HG03039 (cell line): ENCODE data around the gene MYO3B.

Experiments used
- ATAC-seq: cut with Tn5 transposase; IDR thresholded peaks from one replicate; pipeline ENCODE4 v1.9.1; 2021; ENCODE audit warnings: mild to moderate bottlenecking, moderate library complexity; ENCODE audit not compliant: unreplicated experiment

The MYO3B gene, protein sequence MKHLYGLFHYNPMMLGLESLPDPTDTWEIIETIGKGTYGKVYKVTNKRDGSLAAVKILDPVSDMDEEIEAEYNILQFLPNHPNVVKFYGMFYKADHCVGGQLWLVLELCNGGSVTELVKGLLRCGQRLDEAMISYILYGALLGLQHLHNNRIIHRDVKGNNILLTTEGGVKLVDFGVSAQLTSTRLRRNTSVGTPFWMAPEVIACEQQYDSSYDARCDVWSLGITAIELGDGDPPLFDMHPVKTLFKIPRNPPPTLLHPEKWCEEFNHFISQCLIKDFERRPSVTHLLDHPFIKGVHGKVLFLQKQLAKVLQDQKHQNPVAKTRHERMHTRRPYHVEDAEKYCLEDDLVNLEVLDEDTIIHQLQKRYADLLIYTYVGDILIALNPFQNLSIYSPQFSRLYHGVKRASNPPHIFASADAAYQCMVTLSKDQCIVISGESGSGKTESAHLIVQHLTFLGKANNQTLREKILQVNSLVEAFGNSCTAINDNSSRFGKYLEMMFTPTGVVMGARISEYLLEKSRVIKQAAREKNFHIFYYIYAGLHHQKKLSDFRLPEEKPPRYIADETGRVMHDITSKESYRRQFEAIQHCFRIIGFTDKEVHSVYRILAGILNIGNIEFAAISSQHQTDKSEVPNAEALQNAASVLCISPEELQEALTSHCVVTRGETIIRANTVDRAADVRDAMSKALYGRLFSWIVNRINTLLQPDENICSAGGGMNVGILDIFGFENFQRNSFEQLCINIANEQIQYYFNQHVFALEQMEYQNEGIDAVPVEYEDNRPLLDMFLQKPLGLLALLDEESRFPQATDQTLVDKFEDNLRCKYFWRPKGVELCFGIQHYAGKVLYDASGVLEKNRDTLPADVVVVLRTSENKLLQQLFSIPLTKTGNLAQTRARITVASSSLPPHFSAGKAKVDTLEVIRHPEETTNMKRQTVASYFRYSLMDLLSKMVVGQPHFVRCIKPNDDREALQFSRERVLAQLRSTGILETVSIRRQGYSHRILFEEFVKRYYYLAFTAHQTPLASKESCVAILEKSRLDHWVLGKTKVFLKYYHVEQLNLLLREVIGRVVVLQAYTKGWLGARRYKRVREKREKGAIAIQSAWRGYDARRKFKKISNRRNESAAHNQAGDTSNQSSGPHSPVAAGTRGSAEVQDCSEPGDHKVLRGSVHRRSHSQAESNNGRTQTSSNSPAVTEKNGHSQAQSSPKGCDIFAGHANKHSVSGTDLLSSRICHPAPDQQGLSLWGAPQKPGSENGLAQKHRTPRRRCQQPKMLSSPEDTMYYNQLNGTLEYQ (N-terminal part only)

DNA sequence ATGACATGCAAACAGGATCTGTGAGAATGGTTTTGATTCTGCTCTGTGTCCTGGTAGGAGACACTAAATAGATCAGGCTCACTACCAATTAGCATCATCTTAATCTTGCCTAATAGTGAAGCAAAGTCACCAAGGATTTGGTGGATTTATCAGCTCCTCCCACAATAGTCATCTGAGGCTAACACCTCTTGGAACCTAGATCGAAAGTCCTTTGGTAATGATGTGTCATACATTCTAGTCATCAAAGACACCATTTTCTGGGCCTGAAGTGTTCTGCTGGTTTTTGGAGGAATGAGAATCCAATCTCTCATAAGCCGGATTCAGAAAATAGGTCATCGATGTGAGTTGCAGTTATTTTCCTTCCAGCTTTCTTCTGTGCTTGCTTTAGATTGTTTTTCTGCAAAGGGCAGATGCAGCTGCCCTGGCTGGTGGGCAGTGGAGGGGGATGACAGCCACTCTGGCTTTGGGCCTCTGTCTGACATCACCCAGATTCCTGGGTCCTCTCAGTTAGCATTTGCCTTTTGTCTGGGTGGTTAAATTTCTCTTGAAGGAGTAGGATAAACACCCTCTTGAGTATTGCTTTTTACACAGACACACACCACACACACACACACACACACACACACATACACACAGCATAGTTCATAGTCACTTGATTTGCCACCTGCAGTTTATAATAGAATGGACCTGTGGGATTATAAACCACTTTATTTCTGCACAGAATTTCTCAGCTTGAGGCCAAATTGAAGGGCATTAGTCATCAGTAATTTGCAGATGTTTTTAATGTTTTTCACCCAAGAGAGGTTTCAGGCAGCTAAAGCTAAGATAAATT is at the start of gene MYO3B:
Gene MYO3B (plus strand): TSS at position 198 of the 832 bp plus-strand sequence. CDS start 141 bp downstream, at position 339.
- ATAC-seq = no peak

DNA sequence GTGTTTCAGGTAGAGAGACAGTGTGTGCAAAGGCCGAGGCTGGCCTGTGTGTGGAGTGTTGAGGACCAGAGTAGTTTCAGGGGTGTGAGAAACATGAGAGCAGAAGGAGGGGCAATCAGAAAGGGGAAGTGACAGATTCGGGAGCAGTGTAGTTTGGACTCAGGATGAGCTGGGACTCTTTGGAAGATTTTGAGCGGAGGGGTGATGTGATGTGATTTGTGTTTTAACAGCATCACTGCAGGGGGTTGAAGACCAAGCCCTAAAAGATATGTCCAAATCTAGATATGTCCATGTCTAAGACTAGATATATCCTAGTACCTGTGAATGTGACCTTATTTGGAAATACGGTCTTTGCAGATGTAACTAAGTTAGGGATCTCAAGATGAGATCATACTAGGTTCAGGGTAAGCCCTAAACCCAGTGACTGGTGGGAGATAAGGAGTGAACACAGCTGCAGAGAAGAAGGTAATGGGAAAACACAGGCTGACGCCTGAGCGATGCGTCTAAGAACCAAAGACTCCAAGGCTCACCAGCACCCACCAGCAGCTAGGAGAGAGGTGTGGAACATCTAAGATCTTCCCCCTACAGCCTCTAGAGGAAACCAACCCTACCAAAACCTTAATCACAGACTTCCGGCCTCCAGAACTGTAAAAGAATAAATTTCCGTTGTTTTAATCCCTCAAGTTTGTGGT is 38.5 kb upstream of the MYO3B start:
- no peak for ATAC-seq

DNA sequence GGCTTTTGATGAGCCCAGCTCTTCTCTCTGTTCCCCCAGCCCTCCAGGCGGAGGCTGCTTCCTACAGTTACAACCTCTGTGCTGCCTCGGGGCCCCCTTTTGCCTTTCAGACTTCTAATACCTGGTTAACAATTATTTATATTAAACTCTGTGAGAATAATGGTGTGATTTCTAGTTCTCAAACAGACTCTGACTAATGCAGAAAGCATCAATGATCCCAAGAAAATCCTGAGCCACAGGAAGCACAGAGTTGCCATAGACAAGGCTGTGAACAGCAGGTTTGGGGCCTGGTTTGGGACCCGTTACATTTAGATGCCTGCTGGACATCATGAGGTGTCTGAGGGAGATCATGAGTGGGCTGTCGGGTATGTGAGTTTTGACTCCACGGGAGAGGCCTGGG is 37.4 kb upstream of the MYO3B start:
- no peak for ATAC-seq

DNA sequence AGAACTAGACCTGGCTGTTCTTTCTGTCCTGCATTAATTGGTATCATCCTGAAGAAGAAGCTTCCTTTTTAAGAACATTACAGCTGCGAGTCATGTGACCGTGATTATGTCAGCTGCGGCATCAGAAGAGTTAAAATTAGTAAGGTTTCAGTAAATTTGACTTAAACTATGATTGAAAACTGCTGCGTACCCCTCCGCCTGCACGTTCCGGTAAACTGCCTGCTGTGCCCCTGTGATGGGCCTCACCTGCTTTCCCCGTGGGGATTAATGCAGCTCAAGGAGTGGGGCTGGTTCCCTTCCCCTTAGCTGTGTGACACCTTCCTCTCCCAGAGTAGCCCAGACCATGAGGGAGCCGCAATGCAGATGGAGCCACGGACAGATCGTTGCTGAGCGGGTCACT is 36.1 kb upstream of the MYO3B start:
- no peak for ATAC-seq

DNA sequence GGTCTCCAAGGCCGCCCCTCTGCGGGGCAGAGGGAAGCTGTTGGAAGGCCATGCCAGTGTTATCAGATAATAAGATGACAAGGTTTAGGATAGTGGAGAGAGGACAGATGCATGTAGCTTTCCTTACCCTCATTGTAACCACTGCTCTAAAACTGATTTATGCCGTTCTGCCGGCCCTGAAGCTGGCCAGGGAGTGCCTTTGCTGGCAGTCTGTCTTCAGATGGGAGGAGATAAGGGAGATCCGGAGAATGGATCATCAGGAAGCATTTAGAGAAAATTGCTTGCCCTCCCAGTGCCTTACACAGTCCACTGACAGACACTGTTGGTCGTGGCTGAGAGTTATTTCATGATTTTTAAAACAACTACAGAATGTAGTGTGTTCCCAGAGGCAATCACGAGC is 35.4 kb upstream of the MYO3B start:
- ATAC-seq = no peak

DNA sequence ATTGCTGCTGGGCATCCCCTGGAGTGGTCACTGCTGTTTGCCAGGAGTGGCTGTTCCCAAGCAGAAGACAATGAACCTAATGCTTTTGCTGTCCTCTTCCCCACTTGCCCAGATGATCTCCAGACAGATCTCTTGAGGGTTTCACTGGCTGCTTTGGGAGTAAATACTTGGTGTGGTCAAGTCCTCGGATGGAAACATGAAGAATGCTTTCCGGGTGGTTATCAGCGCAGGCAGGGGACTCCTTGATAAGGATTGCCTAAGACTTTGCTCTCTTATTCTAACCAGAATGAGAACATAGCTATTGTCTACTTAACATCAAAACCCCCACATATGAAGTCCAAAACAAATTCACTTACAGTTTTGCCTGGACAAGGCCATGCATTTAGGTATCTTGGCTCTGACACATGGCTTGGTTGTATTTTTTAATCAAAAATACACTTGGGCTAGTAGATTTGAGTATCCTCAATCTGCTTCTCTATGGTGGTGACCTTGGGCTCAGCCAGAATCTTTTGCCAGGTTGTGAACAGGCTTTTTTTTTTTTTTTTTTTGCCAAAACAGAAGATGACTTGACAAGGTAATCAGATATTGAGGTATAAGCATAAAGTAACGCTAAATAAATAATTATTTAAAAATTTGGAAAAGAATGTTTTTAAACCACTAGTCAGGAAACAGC is 34.8 kb upstream of the MYO3B start:
- ATAC-seq = no peak

DNA sequence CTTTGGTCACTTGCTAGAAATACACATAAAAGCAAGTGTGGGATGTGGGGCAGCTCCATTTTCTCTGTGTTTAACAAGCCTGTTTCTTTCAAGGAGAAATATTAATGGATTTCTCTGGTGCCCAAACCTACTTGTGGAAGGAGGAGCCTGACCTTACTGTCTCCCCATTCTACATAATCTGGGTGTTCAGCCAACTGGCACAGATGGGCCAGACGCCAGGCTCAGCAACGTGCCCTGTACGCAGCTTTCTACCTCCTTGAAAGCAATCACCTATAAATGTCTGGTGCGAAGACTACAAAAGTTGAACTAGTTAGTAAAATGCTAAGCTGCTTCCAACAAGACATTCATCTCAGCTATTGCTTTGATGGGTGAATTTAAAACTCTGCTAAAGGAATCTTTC is 33.2 kb upstream of the MYO3B start:
- ATAC-seq = no peak

DNA sequence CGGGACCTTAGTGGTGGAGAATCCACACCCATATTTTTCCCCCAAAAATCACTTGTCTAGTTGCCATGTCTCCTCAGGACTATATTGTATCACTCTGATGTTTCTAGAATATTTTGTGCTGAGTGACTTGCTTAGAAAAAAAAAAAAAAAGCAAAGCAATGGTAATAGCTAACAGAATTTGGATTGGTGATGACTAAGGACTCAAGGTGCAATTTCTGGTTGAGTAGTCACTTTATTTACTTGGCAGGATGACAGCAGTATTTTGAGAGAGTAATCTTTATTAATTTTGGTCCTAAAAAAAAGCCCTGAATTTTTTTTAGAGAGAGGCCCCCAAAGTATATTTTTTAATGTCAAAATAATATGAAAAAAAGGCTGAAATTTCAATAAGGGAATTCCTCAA is 32.8 kb upstream of the MYO3B start:
- no peak for ATAC-seq

DNA sequence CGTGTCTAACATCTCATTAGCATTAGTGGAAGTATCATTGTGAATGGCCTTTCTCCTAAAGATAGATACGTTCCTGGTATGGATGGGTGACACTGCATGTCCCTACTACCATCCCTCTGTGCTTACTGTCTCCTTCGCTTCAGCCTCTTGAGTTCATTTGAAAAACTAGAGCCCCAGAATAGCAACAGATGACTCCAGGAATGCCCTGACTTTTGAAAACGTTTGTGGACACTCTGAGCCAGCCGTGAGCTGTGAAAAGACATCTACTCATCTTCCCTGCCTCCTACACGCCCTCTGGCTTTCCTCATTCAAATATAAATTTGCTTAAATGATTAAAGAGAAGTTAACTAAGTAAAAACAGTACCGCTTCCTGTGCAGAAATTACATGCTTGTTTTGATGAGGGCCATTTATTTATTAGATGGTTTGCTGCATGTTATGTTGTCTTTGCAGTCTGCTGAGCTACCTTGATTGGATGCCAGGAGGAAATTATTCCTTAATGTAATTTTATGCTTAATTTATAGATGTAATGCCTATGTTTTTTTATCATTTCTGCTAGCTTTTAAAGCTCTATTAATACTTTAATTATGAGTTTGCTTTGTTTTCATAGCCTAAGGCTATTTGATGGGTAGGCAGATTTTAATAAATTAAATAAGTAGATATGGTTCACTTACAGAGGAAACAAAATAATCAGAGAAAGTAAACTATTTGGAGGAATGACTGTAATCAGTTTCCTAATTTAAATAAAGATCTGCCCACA is 32.1 kb upstream of the MYO3B start:
- no peak for ATAC-seq

DNA sequence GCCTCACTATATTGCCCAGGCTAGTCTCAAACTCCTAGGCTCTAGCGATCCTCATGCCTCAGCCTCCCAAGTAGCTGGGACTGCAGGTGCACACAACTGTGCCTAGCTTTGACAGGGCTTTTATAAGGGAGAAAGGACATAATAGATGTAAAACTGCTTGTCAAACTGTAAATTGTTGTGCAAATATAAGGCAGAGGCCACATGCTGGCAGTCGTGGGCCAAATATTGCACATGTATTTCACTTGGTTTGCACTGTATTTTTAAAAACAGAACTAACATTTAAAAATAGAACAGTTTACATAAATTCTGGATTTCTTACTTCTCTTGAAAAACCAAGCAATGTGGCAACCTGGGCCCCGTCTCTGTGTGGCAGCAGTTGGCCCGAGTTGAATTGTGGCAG is 31.2 kb upstream of the MYO3B start:
- no peak for ATAC-seq

DNA sequence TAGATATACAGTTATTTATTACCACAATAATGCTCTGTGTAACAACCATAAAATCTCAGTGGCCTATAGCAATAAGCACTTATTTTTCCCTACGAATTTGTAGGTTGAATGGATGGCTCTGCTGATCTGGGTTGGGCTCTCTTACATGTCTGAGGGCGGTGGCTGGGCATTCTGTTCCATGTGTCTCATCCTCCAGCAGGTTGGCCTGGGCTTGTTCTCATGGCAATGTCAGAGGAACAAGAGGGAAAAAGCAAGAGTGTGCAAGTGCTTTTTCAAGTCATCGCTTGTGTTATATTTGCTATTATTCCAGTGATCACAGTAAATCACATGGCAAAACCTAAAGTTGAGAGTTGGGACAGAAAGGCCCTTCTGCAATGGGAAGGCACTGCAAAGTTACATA is 30.4 kb upstream of the MYO3B start:
- ATAC-seq = no peak

DNA sequence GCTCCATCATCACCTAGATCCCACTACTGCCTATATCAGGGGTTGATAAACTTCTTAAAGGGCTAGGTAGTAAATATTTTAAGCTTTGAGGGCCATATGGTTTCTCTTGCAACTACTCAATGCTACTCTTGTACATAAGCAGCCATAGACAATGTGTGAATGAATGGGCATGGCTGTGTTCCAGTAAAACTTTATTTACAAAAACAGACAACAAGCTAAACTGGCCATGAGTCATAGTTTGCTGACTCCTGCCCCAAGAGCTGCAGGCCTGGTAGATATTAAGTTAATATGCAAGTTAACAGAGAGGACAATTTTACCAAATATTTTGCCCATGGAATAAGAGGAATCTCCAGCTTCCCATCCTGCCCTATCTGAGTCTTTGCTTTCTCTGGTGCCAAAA is 29.8 kb upstream of the MYO3B start:
- ATAC-seq = no peak

DNA sequence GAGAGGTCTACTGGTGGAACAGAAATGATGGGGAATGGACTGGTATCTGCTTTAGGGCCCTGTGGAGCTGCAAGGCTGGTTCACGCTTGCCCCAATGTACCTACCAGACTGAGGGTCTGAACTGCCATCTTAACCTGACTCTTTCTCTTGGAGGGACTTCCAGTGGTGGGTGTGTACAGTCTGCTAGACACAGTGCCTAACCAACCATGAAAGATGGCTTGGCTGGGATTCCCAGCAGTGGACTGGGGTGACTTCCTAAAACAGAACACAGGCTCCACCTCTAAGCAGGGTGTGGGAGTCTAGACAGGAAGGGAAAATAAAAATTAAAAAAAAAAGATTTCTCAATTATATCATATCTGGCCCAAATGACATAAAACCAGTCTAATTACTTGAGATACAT is 25.5 kb upstream of the MYO3B start:
- ATAC-seq = no peak

DNA sequence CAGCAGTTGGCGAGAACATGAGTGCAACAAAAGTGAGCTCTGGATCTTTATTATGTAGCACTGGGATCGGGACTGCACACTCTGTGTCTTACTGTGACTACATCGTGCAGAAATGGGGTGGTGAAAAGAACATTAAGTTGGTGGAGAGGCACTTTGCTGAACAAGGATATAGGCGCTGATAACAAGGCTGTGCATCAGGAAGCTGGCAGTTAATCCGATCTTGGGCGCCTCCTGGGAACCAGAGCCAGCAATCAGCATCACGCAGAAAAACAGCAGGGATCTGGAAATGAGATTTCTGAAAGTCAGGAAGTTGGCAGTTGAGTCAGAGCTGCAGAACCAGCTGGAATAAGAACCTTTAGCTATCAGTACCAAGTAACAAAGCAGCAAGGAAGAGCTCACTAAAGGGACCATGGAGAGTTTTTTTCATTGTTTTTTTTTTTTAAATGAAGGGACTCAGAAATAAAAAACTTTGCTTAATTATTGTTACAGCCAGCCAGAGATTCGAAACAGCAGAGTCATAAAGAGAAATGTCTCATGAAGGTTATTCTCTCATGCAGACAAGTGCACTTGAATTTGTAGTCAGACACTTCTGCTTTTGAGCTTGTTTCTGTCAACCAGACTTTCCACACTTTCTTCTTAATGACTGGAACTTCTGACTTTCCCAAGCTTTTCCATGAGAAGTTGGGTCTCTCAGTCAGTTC is 22.8 kb upstream of the MYO3B start:
- no peak for ATAC-seq

DNA sequence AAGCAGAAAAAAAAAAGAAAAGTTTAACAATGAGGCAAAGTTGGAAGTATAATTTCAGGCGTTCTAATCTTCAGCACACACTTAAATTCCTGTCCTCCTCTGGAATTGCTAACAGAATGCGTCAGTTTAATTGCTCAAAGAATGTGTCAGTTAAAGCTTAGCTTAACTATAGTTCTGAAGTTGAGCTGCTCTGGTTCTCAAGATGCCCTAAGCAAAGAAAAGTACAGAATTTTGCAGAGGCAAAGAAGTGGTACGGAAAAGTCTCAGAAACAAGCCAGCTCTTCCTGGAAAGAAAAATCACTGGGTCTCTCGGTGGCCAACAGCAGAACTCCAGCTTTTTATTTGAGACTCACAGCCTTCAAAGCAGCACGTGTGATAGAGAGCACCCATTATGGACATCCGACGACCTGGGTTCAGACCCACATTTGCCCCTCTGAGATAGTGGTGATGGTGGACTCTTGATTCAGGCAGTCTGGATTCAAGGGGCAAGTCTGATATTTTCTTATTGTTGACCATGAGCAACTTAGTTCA is 22.2 kb upstream of the MYO3B start:
- no peak for ATAC-seq

DNA sequence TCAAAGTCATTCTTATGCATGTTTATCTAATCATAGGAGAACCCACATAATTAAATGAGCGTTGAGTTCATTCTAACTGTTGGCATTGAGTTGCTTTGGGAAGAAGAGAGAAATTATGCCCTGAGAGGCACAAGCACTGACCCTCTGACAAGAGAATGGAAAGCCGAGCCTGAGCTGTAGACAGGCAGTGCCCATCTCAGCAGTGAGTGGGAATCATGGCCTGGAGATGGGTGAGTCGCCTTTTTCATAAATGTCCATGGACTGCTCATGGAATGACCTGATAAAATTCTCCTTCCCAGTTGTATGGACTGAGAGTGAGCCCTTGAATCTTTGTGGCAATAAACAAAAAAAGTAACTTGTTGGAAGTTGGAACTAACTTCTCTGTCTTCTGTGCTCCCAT is 21.4 kb upstream of the MYO3B start:
- ATAC-seq = no peak

DNA sequence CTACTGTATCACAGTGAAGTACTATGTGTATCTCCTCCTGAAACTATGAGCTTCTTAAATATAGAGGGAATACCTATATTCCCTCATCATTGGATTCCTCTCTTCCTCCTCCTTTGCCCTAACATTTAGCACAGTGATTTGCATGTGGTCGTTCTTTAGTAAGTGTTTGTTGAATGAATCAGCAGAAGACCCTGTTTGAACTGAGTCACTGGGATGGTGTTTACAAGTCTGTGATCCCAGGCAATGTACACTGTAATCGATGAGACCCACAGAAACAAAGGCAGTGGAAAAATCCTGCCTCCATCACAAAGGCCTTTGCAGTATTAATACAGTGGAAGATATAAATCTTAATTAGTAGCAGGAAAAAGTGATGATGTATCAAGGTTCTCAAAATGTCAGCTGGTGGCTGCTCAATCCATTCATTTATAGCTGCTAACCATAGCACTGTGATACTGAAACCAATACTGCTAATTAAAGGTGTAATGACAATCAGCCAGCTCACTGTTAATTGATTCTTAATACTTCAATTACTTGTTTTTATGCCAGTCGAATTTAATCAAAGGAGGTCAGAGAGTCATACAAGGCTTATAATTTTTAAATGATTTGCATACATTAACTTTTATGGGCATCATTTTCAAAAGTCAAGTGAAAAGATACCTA is 20.8 kb upstream of the MYO3B start:
- ATAC-seq = no peak
